HK-2 (cell line): ENCODE results near the gene LYPD6B.

Source experiments
- DNase-seq: peaks from one replicate; pipeline ENCODE4 v3.0.0-alpha.2; 2018; ENCODE audit not compliant: unreplicated experiment

LYPD6B gene

GRCh38 chr2:149038442-149039212 lies at the start of gene LYPD6B:
Gene LYPD6B, plus strand, starts transcription at chr2:149038699. Its CDS starts 92,250 bp downstream, at chr2:149130949.
- DNase-seq = no peak

DNA sequence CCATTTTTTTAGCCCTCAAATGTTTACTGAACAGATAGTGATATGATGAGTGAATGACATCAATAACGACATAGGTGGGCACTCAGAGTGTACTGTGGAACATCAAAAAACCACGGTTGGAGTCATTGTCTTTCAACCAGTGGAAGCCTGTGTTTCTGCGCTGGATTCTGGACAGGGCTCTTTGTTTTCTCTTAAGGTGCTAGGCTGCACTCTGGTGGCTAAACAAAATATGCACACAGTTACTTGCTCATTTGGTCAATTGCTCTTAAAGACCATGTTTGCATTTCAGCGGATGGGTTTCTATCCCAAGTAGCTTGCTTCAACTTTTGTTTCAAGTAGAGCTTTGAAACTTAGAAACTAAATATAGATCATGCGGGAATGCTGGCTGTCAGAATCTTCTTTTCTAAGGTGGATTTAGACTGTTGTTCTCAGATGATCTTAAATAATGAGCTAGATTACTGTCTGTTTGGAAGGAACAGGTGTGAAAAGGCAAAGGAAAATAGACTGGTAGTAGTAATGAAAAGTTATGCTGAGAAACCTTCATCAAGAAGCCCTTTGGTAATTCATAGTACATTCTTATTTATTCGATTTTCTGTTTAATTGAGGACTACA lies 48.5 kb upstream of the LYPD6B start:
- peak; percentile 18 for DNase-seq

GRCh38 chr2:148990968-148991367 lies 47.5 kb upstream of the LYPD6B start:
- no peak for DNase-seq

DNA sequence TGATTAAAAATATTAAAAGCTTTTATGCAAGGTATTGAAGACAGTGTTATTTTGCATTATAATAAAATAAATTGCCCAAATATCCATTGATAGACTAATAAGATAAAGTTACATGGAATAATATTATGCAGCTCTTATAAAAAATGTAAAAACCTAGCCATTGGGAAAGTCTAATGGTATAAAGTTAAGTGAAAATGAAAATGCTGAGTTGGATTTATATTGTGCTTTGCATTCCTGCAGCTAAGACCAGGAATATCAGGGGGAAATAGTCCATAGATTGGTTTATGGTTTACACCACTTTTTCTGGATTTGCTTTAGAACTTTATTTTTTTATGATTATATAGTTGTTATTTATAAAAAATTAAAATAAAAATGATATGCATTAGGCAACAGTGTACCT lies 46.1 kb upstream of the LYPD6B start:
- no peak for DNase-seq

- DNase-seq = no peak
Measured at GRCh38 chr2:148993351-148993750, 45.1 kb upstream of the LYPD6B start.

DNA sequence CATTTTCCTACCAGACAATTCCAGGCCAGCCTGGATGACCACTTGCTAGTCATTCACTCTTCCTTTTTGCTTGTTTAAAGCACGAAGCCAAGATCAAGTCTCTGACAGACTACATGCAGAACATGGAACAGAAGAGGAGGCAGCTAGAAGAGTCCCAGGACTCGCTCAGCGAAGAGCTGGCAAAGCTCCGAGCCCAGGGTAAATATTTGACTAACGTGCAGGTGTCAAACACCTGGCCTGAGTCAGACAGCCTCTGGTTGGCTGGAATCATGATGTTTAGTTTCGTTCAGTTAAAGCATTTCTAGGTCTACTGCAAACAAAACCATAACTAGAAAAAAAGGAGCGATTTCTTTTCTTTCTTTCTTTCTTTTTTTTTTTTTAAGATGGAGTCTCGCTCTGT lies 44.2 kb upstream of the LYPD6B start:
- no peak for DNase-seq

DNA sequence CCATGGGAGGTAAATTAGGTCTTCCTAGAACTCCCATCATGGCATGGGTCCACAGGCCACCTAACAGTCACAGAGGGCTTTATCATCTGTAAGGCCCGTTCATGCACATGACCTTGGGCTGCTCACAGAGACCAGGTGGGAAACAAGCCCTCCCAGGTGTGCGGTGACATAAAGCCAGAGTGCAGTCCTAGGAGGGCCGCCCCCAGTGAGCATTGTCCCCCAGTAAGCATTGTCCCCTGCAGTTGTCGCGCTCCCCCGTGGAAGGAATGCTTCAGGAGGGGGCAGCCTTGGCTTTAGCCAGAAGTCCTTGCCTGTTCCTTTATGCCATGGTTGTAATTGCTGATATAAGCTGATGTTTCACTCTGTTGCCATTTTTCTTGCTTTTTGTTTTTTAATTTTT lies 41.7 kb upstream of the LYPD6B start:
- DNase-seq = no peak

DNA sequence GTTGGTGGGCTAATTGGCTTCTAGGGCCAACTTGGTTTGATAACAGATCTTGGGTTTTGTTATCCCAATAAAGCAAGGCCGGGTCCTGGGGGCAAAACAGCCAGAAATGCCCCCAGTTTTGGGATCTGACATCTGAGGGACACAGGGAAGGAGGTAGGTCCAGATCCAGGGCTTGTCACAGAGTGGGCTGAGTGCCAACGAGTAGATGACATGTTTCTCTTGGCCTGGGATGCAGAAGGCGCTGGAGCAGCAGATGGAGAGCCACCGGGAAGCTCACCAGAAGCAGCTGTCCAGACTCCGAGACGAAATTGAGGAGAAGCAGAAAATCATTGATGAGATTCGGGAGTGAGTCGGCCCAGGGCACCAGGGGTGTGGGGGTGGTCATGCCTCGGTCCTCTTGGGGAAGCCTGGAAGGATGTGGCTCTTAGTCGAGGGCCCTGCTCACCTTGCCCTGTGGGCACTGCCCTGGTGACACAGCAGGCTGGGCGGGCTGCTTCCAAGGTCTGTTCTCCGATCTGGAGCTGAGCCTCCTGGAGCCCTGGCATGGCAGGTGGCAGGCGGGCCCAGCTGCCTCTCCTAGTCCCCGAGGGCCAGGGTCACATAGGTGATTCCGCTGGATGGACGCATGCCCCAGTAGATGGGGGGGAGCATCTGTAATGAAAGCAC lies 40.2 kb upstream of the LYPD6B start:
- DNase-seq = no peak

DNA sequence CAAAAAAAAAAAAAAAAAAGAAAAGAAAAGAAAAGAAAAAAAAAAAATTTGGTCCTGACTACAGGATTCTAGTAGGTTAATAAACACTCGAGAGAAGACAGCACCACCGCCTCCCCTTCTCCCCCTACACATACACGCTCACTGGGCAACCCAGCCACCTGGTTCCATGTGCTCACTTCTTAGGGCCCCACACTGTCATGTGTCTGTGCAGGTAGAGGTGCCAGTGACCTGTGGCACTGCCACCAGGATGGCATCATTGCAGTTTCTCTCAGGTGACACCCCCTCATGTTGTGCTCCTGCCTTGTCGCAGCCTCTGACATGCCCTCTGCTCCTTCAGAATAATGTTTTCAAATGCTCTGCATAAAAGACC lies 39.7 kb upstream of the LYPD6B start:
- no peak for DNase-seq

DNA sequence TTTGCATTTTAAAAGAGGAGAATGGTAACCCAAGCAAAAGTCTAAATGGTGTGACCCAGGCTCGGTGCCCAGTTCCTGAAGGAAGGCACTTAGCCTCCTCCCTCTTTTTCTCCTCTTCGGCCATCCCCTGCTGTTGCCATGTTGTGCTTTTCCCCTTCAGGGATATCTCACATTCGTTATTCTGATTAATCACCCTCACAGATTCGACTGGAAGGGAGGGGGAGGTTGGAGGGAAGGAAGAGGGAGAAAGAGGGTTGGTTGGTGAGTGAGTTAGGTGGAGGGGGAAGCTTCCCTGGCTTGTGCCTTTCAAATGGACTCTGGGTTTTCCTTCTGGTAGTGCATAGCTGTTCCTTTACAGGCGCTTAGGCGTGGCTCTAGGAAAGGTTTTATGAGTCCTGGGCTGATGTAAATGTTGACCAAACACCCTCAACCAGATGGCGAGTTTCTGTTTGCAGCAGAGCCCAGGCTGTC lies 39.0 kb upstream of the LYPD6B start:
- no peak for DNase-seq

DNA sequence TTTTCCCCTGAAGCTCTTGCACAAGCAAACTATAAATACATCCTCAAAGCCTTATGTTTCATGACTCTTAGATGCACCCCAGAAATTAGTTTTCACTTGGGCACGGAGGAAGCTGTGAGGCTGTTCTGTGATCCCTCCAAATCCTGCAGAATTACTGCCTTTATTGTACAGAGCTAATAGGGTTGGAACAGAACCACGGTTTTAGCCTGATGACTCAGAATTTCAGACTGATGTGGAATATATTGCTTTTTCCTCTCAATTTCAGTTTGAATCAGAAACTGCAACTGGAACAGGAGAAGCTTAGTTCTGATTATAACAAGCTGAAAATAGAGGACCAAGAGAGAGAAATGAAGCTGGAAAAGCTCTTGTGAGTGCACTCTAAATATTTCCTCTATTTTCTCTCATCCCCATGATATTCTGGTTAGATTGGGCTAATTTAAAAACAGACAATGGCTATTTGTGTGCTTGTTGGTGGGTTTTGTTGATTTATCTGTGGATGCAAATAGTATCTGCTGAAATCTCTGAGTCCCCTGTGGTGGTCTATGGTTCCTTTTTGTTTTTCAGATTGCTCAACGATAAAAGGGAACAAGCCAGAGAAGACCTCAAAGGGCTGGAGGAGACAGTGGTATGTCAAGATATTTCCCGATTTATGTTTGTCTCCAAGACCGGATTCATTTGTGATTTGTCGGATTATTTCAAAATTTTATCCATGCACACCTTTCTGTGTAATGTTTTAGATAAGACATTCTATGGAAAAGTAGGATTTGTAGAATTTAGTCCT lies 38.2 kb upstream of the LYPD6B start:
- no peak for DNase-seq

- no peak for DNase-seq
Measured at GRCh38 chr2:149001496-149001895, 37.0 kb upstream of the LYPD6B start.

DNA sequence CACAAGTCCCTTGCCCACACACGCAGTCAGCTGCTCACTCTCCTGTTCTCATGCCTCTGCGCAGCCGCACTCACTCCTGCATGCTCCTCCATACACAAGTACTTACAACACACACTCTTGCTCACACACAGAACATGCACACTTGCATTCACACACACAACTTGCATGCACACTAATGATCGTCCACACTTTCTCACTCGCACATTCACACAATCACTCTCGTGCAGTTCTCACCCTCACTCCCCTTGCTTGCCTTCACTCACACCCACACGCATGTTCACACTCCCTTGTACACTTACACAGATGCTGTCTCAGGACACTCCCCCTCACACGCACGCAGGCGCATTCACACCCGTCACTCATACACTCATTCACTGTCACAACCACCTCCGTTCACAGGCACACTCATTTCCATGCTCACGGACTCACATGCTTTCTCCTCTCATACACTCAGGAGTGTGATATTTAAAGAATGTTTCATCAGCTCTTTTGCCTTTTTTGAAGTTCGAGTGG lies 36.1 kb upstream of the LYPD6B start:
- DNase-seq = no peak

- no peak for DNase-seq
Measured at GRCh38 chr2:149002891-149003740, 35.4 kb upstream of the LYPD6B start.

GRCh38 chr2:149004836-149005235 lies 33.7 kb upstream of the LYPD6B start:
- no peak for DNase-seq

GRCh38 chr2:149005471-149006077 lies 32.9 kb upstream of the LYPD6B start:
- DNase-seq = no peak

DNA sequence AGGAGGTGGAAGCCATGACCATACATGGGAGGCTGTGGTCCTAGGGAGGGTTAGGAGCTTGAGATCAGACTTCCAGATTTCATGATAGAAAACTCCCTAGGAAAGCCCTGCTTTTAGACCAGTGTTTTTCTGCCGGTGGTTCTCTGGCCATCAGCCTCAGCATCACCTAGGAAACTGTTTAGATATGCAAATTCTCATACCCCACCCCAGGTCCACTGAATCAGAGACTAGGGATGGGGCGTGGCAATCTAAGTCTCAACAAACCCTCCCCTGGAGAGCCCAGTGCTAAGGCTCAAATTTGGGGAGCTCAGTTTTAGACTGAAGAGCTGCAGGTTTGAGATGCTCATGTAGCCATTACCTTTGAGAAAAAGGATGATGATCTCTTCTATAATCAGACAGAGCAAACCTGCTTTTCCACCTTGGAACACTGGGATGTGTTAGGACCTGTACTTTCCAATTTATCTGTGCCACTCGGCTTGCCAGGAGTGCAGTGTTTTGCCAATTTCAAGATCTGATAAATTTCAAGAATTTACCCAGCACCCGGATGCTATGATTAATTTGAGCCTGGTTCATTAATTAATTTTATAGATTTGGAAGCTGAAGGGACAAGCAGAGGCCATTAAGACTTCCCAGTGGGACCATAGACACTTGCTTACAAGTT lies 31.5 kb upstream of the LYPD6B start:
- DNase-seq = no peak

DNA sequence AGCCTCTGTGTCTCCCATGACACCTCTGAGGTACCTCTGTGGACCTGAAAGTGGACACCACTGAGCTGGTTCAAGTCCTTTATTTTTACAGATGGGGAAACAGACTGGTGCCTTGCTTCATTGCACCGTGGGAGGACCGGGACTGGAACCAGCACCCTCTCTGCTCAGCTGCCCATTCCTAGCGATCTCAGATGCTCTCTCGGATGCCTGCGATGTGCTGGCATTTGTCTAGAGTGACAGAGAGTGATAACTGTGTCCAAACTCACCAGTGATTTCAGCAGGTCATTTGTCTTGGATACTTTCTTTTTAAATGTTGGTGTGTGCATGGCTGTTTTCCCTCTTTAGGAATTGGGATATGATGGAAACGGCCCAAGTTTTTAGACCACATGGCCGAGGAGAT lies 30.1 kb upstream of the LYPD6B start:
- no peak for DNase-seq

DNA sequence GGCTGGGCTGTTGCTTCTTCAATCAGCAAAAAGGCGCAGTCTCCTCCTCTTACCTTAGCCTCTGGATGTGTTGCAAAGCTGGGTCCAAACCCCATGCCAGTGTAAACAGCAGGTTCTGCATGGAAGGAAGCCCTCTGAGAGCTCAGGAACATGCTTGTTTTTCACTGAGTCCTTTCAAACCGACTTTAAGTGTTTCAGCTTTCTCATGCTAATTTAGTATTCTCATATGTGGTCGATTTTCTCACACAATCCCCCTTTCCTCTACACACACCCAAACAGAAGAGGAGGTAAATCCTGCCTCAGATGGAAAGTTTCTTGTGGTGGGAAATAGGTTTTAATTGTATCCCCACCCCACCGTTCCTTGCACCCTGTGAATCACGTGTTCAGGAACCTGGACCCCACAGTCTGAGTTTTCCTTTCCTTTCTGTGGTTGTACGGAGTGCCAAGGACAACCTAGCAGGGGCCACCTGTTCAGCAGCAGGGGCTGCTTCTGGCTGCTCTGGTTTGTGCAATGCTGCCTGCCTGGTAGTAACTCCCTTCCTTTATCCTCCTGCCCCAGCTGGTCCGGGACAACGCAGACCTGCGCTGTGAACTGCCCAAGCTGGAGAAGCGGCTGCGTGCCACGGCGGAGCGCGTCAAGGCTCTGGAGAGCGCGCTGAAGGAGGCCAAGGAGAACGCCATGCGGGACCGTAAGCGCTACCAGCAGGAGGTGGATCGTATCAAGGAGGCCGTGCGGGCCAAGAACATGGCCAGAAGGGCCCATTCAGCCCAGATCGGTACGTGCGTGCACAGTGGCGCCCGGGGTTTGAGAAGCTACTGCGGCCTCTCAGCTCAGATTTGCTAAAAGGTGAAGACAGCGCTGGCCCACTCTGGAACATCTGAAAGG lies 28.7 kb upstream of the LYPD6B start:
- DNase-seq = no peak
